ENCODE results near the gene NPAS4.

Gene NPAS4

GRCh38 chr11:66418168-66418985, 2.5 kb upstream of the NPAS4 start:
- TF ChIP-seq, protein P1, sequence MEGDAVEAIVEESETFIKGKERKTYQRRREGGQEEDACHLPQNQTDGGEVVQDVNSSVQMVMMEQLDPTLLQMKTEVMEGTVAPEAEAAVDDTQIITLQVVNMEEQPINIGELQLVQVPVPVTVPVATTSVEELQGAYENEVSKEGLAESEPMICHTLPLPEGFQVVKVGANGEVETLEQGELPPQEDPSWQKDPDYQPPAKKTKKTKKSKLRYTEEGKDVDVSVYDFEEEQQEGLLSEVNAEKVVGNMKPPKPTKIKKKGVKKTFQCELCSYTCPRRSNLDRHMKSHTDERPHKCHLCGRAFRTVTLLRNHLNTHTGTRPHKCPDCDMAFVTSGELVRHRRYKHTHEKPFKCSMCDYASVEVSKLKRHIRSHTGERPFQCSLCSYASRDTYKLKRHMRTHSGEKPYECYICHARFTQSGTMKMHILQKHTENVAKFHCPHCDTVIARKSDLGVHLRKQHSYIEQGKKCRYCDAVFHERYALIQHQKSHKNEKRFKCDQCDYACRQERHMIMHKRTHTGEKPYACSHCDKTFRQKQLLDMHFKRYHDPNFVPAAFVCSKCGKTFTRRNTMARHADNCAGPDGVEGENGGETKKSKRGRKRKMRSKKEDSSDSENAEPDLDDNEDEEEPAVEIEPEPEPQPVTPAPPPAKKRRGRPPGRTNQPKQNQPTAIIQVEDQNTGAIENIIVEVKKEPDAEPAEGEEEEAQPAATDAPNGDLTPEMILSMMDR (IDR thresholded peaks at IDR 0.05; ENCODE audit: low read depth, low read length, missing control alignments), result peak; percentile 31
- H3K4me3 ChIP-seq (ENCODE audit: low read depth, low read length), result no peak overlapping the region
- no peak for DNase-seq (ENCODE audit: low read depth)

GRCh38 chr11:66418986-66419308, 1.9 kb upstream of the NPAS4 start:
- no peak overlapping the region for H3K4me3 ChIP-seq (ENCODE audit: low read depth, low read length)
- no peak for DNase-seq (ENCODE audit: low read depth)
- TF ChIP-seq, protein P1 (IDR thresholded peaks at IDR 0.05; ENCODE audit: low read depth, low read length, missing control alignments), result no peak

GRCh38 chr11:66419825-66420224, 1.0 kb upstream of the NPAS4 start:
- H3K4me3 ChIP-seq (ENCODE audit: low read depth, low read length), result no peak overlapping the region
- TF ChIP-seq, protein P1 (IDR thresholded peaks at IDR 0.05; ENCODE audit: low read depth, low read length, missing control alignments), result no peak
- DNase-seq (ENCODE audit: low read depth), result no peak

DNA sequence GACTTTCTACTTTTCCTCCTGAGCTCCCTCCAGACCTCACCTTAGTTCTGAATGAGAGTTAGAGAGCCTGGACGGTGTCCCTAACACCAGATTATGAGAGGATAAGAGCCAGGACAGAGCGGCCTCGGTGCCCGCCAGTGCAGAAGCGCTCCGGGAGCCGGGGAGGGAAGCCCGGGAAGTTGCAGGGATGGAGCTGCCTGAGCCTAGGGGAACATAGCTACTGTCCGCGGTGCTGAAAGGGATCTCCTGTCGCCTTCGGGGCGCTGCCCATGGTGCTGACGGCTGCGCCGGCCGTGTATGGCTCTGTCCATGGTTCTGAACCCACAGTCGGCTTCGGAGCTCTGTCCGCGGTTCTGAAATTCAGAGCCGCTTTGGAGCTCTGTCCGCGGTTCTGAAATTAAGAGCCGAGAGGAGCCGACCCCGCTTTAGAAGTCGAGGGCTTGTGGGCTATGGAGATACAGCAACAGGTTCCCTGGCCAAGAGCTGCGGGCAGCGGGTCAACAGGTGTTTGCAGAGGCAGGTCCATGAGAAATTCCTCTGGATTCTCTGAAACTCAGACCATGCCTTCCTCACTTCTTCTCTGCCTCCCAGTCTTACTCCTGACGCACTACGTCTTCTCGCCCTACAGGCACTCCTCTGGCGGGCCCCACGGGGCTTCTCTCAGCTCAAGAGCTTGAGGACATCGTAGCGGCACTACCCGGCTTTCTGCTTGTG, 814 bp downstream of the NPAS4 start:
- TF ChIP-seq, protein P1 (IDR thresholded peaks at IDR 0.05; ENCODE audit: low read depth, low read length, missing control alignments), result no peak
- peak; percentile 26 for DNase-seq (ENCODE audit: low read depth)
- H3K4me3 ChIP-seq (ENCODE audit: low read depth, low read length), result no peak overlapping the region

- no peak overlapping the region for H3K4me3 ChIP-seq (ENCODE audit: low read depth, low read length)
- TF ChIP-seq, protein P1 (IDR thresholded peaks at IDR 0.05; ENCODE audit: low read depth, low read length, missing control alignments), result no peak
- no peak for DNase-seq (ENCODE audit: low read depth)
These were observed 5.5 kb downstream of the NPAS4 start for GRCh38 chr11:66426314-66426713.

- no peak for DNase-seq (ENCODE audit: low read depth)
- TF ChIP-seq, protein P1 (IDR thresholded peaks at IDR 0.05; ENCODE audit: low read depth, low read length, missing control alignments), result no peak
- no peak overlapping the region for H3K4me3 ChIP-seq (ENCODE audit: low read depth, low read length)
These were observed 8.1 kb downstream of the NPAS4 start for GRCh38 chr11:66428933-66429332.
